Endometrial microvascular endothelial cells (primary cell): ENCODE data around the gene PDGFC. TPM values are rescaled to one million over a fixed set of nuclear protein-coding genes. Genes with fewer than 3 reads are reported as not detected.
"Not testable (repeated sequence)": the region's sequence is repeated elsewhere in the genome, so short reads cannot be mapped to it uniquely, and the experiment has no call there.

ENCODE experiments used
- in situ Hi-C: cut with HindIII; loops from 2 replicates; pipeline ENCODE4 v1.10.0; 2017; ENCODE audit warnings: low sequenced_read_pairs, low pct_unique_long_range_greater_than_20kb; ENCODE audit errors: inconsistent ontology term
- total RNA-seq: library from RNA; depleted of rRNA; stranded (reverse); fragments of >200 nt; gene quantifications from one replicate; pipeline ENCODE4 v1.2.3, GENCODE V29; 2015; ENCODE audit errors: inconsistent ontology term

PDGFC gene
- total RNA-seq, 1 donor from 2014 or later = 23.4 TPM

- in situ Hi-C loops = no loop called here
These were observed 95.9 kb downstream of the PDGFC start for GRCh38 chr4:156875704-156876103.

- in situ Hi-C loops = no loop called here
These were observed 96.5 kb downstream of the PDGFC start for GRCh38 chr4:156875055-156875454.

GRCh38 chr4:156873799-156874198 is 97.8 kb downstream of the PDGFC start:
- in situ Hi-C loops = no loop called here

GRCh38 chr4:156870861-156871260 is 100.7 kb downstream of the PDGFC start:
- in situ Hi-C loops = no loop called here

GRCh38 chr4:156870131-156870530 is 101.5 kb downstream of the PDGFC start:
- in situ Hi-C loops = no loop called here

- in situ Hi-C loops = not testable (repeated sequence)
These were observed 105.5 kb downstream of the PDGFC start for GRCh38 chr4:156866088-156866487.

- in situ Hi-C loops = no loop called here
These were observed 106.1 kb downstream of the PDGFC start for GRCh38 chr4:156865451-156865850.

GRCh38 chr4:156858071-156858470 is 113.5 kb downstream of the PDGFC start:
- in situ Hi-C loops = no loop called here

GRCh38 chr4:156838761-156839160 is 132.8 kb downstream of the PDGFC start:
- in situ Hi-C loops = no loop called here

- in situ Hi-C loops = no loop called here
These were observed 133.8 kb downstream of the PDGFC start for GRCh38 chr4:156837625-156838345.

- in situ Hi-C loops = no loop called here
These were observed 138.7 kb downstream of the PDGFC start for GRCh38 chr4:156832886-156833285.

GRCh38 chr4:156830351-156830750 is 141.2 kb downstream of the PDGFC start:
- in situ Hi-C loops = no loop called here

GRCh38 chr4:156829201-156829873 is 142.3 kb downstream of the PDGFC start:
- in situ Hi-C loops = no loop called here

- in situ Hi-C loops = no loop called here
These were observed 144.1 kb downstream of the PDGFC start for GRCh38 chr4:156827519-156827918.

GRCh38 chr4:156825074-156825473 is 146.5 kb downstream of the PDGFC start:
- in situ Hi-C loops = no loop called here

GRCh38 chr4:156824451-156825060 is 147.0 kb downstream of the PDGFC start:
- in situ Hi-C loops = no loop called here

- in situ Hi-C loops = no loop called here
These were observed 150.7 kb downstream of the PDGFC start for GRCh38 chr4:156820931-156821330.

- in situ Hi-C loops = no loop called here
These were observed 155.2 kb downstream of the PDGFC start for GRCh38 chr4:156816360-156816755.

- in situ Hi-C loops = no loop called here
These were observed 155.8 kb downstream of the PDGFC start for GRCh38 chr4:156815717-156816359.

GRCh38 chr4:156811963-156812362 is 159.6 kb downstream of the PDGFC start:
- in situ Hi-C loops = no loop called here
